Chondrocyte (in vitro differentiated cells): ENCODE measurements around the gene WDR12. TPM values are rescaled to one million over a fixed set of nuclear protein-coding genes. Genes with fewer than 3 reads are reported as not detected.

Experiments
- DNase-seq: peaks from one replicate; pipeline ENCODE4 v3.0.0; 2021; ENCODE audit warnings: mixed read lengths, low spot score
- H3K27ac Mint-ChIP-seq: one replicate; pipeline ENCODE4 v1.8.0; 2021; ENCODE audit warnings: mild to moderate bottlenecking, moderate library complexity, mixed read lengths; ENCODE audit not compliant: unreplicated experiment
- H3K27me3 Mint-ChIP-seq: 2 replicates; pipeline ENCODE4 v1.8.0; 2021; ENCODE audit warnings: low read depth, mixed read lengths
- H3K36me3 Mint-ChIP-seq: 2 replicates; pipeline ENCODE4 v1.8.0; 2021; ENCODE audit warnings: low read depth, mixed read lengths
- H3K4me1 Mint-ChIP-seq: 2 replicates; pipeline ENCODE4 v1.8.0; 2021; ENCODE audit warnings: low read depth, mild to moderate bottlenecking, mixed read lengths
- H3K4me3 Mint-ChIP-seq: one replicate; pipeline ENCODE4 v1.8.0; 2021; ENCODE audit warnings: mild to moderate bottlenecking, moderate library complexity, mixed read lengths; ENCODE audit not compliant: unreplicated experiment
- H3K9me3 Mint-ChIP-seq: 2 replicates; pipeline ENCODE4 v1.8.0; 2021; ENCODE audit warnings: low read depth, mixed read lengths
- total RNA-seq: library from RNA; stranded (reverse); gene quantifications from 3 replicates; pipeline ENCODE4 v1.2.1, GENCODE V29; 2021
- TF ChIP-seq, protein P1 (sequence below): fragments of 200-600 bp; sonication (generic); IDR thresholded peaks from 2 replicates; pipeline ENCODE4 v1.5.0; 2021; ENCODE audit warnings: antibody characterized with exemption, mild to moderate bottlenecking, moderate library complexity

Gene WDR12
- total RNA-seq, 1 donor from 2014 or later: 28.5 TPM

DNA sequence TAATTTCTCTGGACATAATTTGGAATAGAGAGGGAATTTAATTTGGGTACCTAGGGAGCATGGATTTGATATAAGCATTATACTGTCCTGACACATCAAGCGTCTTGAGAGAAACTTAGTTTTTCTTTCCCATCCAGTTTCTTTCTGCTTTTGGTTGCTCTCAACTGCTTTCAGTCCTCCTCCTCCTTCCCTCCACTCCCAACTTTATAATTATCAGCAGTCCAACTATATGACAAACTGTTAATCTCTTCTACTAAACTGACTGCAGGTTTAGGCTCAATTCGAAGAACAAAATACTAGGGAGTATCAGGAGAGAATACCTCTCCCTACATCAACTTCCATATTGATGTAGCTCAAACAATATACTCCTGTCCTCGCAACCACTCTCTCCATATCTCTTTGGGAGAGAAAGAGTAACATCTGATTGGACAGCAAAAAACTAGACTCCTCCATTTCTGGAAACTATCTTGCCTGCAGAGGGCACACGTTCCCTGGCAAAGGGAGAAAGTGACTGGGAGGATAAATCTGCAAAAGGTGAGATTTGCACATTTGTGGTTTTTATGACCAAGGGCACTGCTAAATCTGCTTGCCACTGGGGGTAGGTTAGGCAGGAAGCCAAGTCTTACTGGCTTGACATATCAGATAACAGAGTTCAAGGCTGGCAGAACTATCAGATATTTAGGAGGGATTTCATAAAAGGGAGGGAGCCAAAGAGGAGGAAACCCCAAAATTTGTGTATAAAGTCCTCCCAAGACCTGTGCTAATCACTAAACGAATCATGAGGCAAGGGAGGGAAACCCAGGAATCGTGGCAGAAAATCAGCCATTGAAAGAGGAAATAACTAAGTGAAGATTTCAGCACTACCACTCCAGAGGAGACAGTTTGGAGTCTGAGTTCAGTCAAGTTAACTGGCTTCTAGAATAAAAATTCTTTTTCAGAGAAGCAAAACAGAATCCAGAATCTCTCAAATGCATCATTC lies 79.9 kb downstream of the WDR12 start:
- H3K27ac Mint-ChIP-seq: no peak overlapping the region
- no peaks in the 10 kb centered on the region for H3K36me3 Mint-ChIP-seq
- no peaks in the 10 kb centered on the region for H3K27me3 Mint-ChIP-seq
- TF ChIP-seq, protein P1, sequence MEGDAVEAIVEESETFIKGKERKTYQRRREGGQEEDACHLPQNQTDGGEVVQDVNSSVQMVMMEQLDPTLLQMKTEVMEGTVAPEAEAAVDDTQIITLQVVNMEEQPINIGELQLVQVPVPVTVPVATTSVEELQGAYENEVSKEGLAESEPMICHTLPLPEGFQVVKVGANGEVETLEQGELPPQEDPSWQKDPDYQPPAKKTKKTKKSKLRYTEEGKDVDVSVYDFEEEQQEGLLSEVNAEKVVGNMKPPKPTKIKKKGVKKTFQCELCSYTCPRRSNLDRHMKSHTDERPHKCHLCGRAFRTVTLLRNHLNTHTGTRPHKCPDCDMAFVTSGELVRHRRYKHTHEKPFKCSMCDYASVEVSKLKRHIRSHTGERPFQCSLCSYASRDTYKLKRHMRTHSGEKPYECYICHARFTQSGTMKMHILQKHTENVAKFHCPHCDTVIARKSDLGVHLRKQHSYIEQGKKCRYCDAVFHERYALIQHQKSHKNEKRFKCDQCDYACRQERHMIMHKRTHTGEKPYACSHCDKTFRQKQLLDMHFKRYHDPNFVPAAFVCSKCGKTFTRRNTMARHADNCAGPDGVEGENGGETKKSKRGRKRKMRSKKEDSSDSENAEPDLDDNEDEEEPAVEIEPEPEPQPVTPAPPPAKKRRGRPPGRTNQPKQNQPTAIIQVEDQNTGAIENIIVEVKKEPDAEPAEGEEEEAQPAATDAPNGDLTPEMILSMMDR: peak; percentile 87
- no peaks in the 10 kb centered on the region for H3K9me3 Mint-ChIP-seq
- peaks cover 7% of the 10 kb centered on the region for H3K4me1 Mint-ChIP-seq
- no peak overlapping the region for H3K4me3 Mint-ChIP-seq
- no peak for DNase-seq

- TF ChIP-seq, protein P1: no peak
- H3K27ac Mint-ChIP-seq: peak overlapping the region; percentile 15
- H3K4me1 Mint-ChIP-seq: peaks cover 20% of the 10 kb centered on the region
- H3K9me3 Mint-ChIP-seq: no peaks in the 10 kb centered on the region
- H3K36me3 Mint-ChIP-seq: no peaks in the 10 kb centered on the region
- no peak overlapping the region for H3K4me3 Mint-ChIP-seq
- no peak for DNase-seq
- no peaks in the 10 kb centered on the region for H3K27me3 Mint-ChIP-seq
Measured at GRCh38 chr2:202824901-202825300, 86.6 kb downstream of the WDR12 start.

Other genes starting within 250 kb of the WDR12 start
- 4.9 to 6.6 TPM (median 6.6 TPM) in 3 replicates for gene ICA1L, start 39.9 kb downstream of the WDR12 start, total RNA-seq
- gene CARF, start 602 bp upstream of the WDR12 start, total RNA-seq: 7.8 to 12.2 TPM (median 8.4 TPM) in 3 replicates
- gene NBEAL1, start 103.2 kb upstream of the WDR12 start, total RNA-seq: 37.9 to 41.4 TPM (median 38.7 TPM) in 3 replicates